Measurements from ENCODE around the gene RBM17. TPM values are rescaled to one million over a fixed set of nuclear protein-coding genes. Genes with fewer than 3 reads are reported as not detected.
"Not testable (repeated sequence)": the region's sequence is repeated elsewhere in the genome, so short reads cannot be mapped to it uniquely, and the experiment has no call there.

RBM17 gene
- total RNA-seq, 6 experiments from 2014 or later = 11.9 to 40.6 (median 28.1) TPM

DNA sequence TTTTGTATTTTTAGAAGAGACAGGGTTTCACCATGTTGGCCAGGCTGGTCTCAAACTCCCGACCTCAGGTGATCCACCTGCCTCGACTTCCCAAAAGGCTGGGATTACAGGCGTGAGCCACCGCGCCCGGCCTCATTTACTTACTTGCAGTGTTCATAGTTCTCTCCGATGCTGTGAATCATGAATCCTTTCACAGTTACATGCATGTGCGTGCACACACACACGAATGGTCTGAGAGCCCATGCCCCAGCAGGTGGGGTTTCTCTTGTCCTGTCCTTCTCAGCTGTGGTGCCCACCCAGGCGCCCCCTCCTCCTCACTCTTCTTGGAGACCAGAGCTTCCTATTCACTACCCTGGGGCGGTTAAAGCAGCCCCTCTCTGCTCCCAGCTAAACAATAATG, 50.6 kb downstream of the RBM17 start:
- Histone ChIP-seq H3K4me1 (peaks cover 0 to 3% (median 0%) of the 10 kb centered on the region in 4 donors), H3K4me3 (no peak overlapping the region), H3K36me3 (no peaks in the 10 kb centered on the region), H3K27ac (no peak overlapping the region), H3K27me3 (no peaks in the 10 kb centered on the region), H3K9me3 (no peaks in the 10 kb centered on the region)
- ATAC-seq = no peak
- no peak for DNase-seq
- TF ChIP-seq, protein P1, sequence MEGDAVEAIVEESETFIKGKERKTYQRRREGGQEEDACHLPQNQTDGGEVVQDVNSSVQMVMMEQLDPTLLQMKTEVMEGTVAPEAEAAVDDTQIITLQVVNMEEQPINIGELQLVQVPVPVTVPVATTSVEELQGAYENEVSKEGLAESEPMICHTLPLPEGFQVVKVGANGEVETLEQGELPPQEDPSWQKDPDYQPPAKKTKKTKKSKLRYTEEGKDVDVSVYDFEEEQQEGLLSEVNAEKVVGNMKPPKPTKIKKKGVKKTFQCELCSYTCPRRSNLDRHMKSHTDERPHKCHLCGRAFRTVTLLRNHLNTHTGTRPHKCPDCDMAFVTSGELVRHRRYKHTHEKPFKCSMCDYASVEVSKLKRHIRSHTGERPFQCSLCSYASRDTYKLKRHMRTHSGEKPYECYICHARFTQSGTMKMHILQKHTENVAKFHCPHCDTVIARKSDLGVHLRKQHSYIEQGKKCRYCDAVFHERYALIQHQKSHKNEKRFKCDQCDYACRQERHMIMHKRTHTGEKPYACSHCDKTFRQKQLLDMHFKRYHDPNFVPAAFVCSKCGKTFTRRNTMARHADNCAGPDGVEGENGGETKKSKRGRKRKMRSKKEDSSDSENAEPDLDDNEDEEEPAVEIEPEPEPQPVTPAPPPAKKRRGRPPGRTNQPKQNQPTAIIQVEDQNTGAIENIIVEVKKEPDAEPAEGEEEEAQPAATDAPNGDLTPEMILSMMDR (IDR thresholded peaks at IDR 0.05) = no peak
- TF ChIP-seq POLR2A (IDR thresholded peaks at IDR 0.05) = no peak
- 72% methylated on average over 11 of the region's 11 CpGs for WGBS (ENCODE audit: insufficient coverage, low coverage, low lambda C conversion rate, missing lambda C conversion rate)
- intact Hi-C loops (cut with DNase I) = no loop called here

DNA sequence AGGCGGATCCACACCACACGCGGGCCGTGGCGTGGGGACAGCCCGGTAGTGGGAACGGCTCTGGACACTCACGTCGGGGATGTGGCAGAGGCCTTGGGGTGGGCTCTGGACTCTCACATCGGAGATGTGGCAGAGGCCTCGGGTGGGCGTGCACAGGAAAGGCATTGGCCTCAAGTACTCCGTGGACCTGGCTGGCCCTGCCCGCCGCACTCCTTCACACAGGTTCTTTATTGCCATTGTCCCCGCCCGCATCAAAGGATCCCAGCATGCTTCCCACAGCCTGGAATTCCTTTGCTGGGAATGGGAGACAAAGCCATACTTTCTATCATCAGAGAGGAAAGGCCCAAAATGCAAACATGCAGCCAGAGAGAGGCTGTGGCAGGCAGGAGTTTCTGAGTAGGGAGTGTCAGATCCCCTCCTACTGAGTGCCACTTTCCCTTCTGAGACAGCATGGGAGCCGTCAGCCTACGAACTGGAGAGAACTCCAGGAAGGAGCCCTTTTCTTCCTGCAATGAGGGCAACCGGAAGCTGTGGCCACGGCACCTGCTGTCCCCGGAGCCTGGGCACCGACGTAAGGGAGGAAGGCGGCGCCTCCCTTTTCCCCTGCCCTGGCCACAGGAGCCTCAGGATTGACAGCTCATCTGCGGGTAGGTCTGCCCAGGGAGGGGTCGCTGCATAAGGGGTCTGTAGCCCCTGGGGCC, 51.5 kb downstream of the RBM17 start:
- no peak for DNase-seq
- intact Hi-C loops (cut with DNase I) = no loop called here
- no peak for TF ChIP-seq POLR2A (IDR thresholded peaks at IDR 0.05)
- TF ChIP-seq, protein P1 (IDR thresholded peaks at IDR 0.05) = no peak
- ATAC-seq = no peak
- Histone ChIP-seq H3K36me3 (no peaks in the 10 kb centered on the region), H3K9me3 (no peaks in the 10 kb centered on the region), H3K27ac (no peak overlapping the region), H3K4me1 (peaks cover 0 to 3% (median 0%) of the 10 kb centered on the region in 4 donors), H3K27me3 (no peaks in the 10 kb centered on the region), H3K4me3 (no peak overlapping the region)
- 68% methylated on average over 15 of the region's 28 CpGs for WGBS (ENCODE audit: insufficient coverage, low coverage, low lambda C conversion rate, missing lambda C conversion rate)

DNA sequence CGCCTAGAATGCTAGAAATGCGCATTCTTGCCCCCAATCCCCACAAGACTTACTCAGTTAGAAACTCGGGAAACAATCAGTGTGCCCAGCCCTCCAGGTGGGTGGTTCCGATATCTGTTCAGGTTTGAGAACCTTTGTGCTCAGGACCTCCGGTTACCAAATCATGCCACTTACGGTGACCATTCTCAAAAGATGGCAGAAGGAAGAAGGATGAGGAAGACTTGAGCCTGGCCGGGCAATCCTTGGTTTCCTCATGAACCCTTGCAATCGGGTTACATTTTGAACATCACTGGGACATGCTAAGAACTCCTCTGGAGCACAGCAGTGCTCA, 52.1 kb downstream of the RBM17 start:
- intact Hi-C loops (cut with DNase I) = no loop called here
- H3K36me3 ChIP-seq = no peaks in the 10 kb centered on the region
- WGBS (ENCODE audit: insufficient coverage, low coverage, low lambda C conversion rate, missing lambda C conversion rate) = 64% methylated on average over 5 of the region's 8 CpGs
- DNase-seq = no peak
- H3K27ac ChIP-seq = no peak overlapping the region
- no peaks in the 10 kb centered on the region for H3K9me3 ChIP-seq
- H3K4me1 ChIP-seq = peaks cover 0 to 3% (median 0%) of the 10 kb centered on the region in 4 donors
- TF ChIP-seq, protein P1 (IDR thresholded peaks at IDR 0.05) = no peak
- no peak for TF ChIP-seq POLR2A (IDR thresholded peaks at IDR 0.05)
- peak overlapping the region; percentile 0 to 29 (median 19) for H3K4me3 ChIP-seq
- no peak for ATAC-seq
- no peaks in the 10 kb centered on the region for H3K27me3 ChIP-seq

DNA sequence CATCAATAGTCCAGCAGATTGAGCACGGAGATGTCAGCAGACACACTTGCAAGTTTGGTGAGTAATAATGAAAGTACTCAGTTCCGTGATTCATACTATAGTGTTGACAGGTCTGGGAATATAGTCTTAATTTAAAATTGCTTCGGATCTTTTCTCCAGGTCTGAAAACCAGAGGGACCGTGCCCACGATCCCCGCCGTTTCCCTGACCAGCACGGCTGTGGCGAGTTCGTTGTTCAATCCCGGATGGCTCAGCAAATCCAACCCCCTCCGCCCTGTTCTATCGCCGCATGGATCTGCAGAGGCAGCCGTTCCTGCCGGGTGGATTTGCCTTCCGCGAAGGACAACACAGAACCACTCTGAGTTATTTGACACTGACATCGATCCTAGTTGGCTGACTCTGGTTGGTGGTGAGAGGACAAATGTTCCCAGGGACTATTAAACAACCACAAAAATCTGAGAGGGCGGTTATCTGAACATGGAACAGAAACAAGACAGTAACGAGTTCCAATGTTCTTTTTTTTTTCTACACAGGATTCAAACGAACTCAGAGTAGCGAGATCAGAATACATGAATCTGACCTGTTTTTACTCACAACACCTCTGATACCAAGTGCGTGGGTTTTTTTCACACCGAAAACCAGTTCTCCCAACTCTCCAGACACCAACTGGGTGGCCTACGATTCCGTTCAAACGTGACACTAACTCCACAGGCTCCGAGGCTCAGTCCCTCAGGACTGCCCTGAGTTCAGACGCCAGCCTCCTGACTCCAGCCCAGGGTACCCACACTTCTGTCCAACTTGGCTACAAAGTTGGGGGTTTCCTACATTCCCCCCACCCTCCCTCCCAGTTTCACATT, 52.7 kb downstream of the RBM17 start:
- no peaks in the 10 kb centered on the region for H3K27me3 ChIP-seq
- H3K36me3 ChIP-seq = no peaks in the 10 kb centered on the region
- TF ChIP-seq POLR2A (IDR thresholded peaks at IDR 0.05) = no peak
- TF ChIP-seq, protein P1 (IDR thresholded peaks at IDR 0.05) = no peak
- H3K4me3 ChIP-seq = peak overlapping the region; percentile 0 to 29 (median 19)
- no peaks in the 10 kb centered on the region for H3K9me3 ChIP-seq
- H3K27ac ChIP-seq = no peak overlapping the region
- intact Hi-C loops (cut with DNase I) = no loop called here
- H3K4me1 ChIP-seq = peaks cover 0 to 3% (median 0%) of the 10 kb centered on the region in 4 donors
- ATAC-seq = peak; percentile 17 to 68 (median 32)
- peak in 1 of 3 donors; percentile 71 for DNase-seq
- 44% methylated on average over 29 of the region's 30 CpGs for WGBS (ENCODE audit: insufficient coverage, low coverage, low lambda C conversion rate, missing lambda C conversion rate)

DNA sequence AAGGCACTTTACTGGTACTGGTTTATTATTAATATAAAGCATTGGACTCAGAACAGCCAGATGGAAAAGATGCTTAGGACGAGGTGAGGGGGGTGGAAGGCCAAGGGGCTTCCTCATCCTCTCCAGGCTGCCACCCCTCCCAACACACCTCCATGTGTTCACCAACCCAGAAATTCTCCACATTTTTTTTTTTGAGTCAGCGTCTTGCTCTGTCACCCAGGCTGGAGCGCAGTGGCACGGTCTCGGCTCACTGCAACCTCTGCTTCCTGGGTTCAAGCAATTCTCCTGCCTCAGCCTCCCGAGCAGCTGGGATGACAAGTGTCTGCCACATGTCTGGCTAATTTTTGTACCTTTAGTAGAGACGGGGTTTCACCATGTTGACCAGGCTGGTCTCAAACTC, 53.4 kb downstream of the RBM17 start:
- H3K36me3 ChIP-seq; H3K4me3 ChIP-seq; H3K9me3 ChIP-seq; ATAC-seq; DNase-seq; H3K27me3 ChIP-seq; intact Hi-C loops (cut with DNase I); H3K27ac ChIP-seq; H3K4me1 ChIP-seq: not testable (repeated sequence)
- WGBS (ENCODE audit: insufficient coverage, low coverage, low lambda C conversion rate, missing lambda C conversion rate) = no CpG with 5 or more reads among the region's 7 CpGs
